ENCODE data around the gene SLC16A3. TPM values are rescaled to one million over a fixed set of nuclear protein-coding genes. Genes with fewer than 3 reads are reported as not detected.
A peak's percentile ranks its signal among the peaks of the same experiment; 100 is the strongest.

SLC16A3 gene
- total and polyA plus RNA-seq, 9 of the 15 experiments (the other 6 are each of a cell fraction or from before 2014, with no cell fraction given) = 0.11 to 5.4 (median 1.2) TPM; not detected in 2

- TF ChIP-seq KLF10 (CRISPR knock-in tag; IDR thresholded peaks at IDR 0.05) = no peak
- peak; percentile 50; the same call in 1 of the 2 replicates for TF ChIP-seq ZBTB7A (IDR thresholded peaks at IDR 0.05; ENCODE audit: borderline replicate concordance, control insufficient read depth, low read depth, low read length)
- TF ChIP-seq POLR3G (IDR thresholded peaks at IDR 0.05; ENCODE audit: extremely low read depth, insufficient read length, insufficient replicate concordance) = no peak
- TF ChIP-seq, protein P1, sequence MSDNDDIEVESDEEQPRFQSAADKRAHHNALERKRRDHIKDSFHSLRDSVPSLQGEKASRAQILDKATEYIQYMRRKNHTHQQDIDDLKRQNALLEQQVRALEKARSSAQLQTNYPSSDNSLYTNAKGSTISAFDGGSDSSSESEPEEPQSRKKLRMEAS (CRISPR knock-in tag; IDR thresholded peaks at IDR 0.05) = no peak
- TF ChIP-seq FOXA1 (IDR thresholded peaks at IDR 0.05; ENCODE audit: borderline replicate concordance) = no peak
- no peak for TF ChIP-seq HNRNPK (IDR thresholded peaks at IDR 0.05; ENCODE audit: low read depth, low read length, poor library complexity, severe bottlenecking)
- no peak for TF ChIP-seq ZNF146 (CRISPR knock-in tag; IDR thresholded peaks at IDR 0.05; ENCODE audit: unreplicated experiment)
- no peak for TF ChIP-seq ZNF561 (CRISPR knock-in tag; conservative IDR thresholded peaks at IDR 0.05)
- no peak for TF ChIP-seq HDGF (IDR thresholded peaks at IDR 0.05)
- TF ChIP-seq SRF (CRISPR knock-in tag; IDR thresholded peaks at IDR 0.05) = peak in 1 of 2 experiments; percentile 42; a peak in 1 of 4 replicates
- no peak for TF ChIP-seq ZNF347 (CRISPR knock-in tag; IDR thresholded peaks at IDR 0.05; ENCODE audit: low read depth)
- no peak for TF ChIP-seq ZC3H8 (IDR thresholded peaks at IDR 0.05)
- TF ChIP-seq HNRNPL (IDR thresholded peaks at IDR 0.05; ENCODE audit: low read depth, low read length) = peak; percentile 99
- 0 out of 2 replicates have a peak, but pooled peaks have one; percentile 58 for TF ChIP-seq POLR2G (IDR thresholded peaks at IDR 0.05; ENCODE audit: low read depth, low read length)
- no peak for TF ChIP-seq THRA (IDR thresholded peaks at IDR 0.05)
- no peak for TF ChIP-seq RBM39 (optimal IDR thresholded peaks at IDR 0.05; ENCODE audit: low read depth, low read length)
- peak; percentile 96 for TF ChIP-seq L3MBTL2 (IDR thresholded peaks at IDR 0.05)
- TF ChIP-seq GABPA (tag; conservative IDR thresholded peaks at IDR 0.05; ENCODE audit: low read depth) = no peak
- TF ChIP-seq ZC3H4 (CRISPR knock-in tag; IDR thresholded peaks at IDR 0.05; ENCODE audit: borderline replicate concordance) = 0 out of 2 replicates have a peak, but pooled peaks have one; percentile 20
- TF ChIP-seq HMGN3 (IDR thresholded peaks at IDR 0.05; ENCODE audit: borderline replicate concordance, extremely low read depth, insufficient read length, low read depth, low read length) = peak; percentile 36
- no peak for TF ChIP-seq PTTG1 (tag; IDR thresholded peaks at IDR 0.05; ENCODE audit: low read depth)
- TF ChIP-seq, protein P2, sequence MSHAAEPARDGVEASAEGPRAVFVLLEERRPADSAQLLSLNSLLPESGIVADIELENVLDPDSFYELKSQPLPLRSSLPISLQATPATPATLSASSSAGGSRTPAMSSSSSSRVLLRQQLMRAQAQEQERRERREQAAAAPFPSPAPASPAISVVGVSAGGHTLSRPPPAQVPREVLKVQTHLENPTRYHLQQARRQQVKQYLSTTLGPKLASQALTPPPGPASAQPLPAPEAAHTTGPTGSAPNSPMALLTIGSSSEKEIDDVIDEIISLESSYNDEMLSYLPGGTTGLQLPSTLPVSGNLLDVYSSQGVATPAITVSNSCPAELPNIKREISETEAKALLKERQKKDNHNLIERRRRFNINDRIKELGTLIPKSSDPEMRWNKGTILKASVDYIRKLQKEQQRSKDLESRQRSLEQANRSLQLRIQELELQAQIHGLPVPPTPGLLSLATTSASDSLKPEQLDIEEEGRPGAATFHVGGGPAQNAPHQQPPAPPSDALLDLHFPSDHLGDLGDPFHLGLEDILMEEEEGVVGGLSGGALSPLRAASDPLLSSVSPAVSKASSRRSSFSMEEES (CRISPR knock-in tag; IDR thresholded peaks at IDR 0.05) = no peak
- TF ChIP-seq, protein P3, sequence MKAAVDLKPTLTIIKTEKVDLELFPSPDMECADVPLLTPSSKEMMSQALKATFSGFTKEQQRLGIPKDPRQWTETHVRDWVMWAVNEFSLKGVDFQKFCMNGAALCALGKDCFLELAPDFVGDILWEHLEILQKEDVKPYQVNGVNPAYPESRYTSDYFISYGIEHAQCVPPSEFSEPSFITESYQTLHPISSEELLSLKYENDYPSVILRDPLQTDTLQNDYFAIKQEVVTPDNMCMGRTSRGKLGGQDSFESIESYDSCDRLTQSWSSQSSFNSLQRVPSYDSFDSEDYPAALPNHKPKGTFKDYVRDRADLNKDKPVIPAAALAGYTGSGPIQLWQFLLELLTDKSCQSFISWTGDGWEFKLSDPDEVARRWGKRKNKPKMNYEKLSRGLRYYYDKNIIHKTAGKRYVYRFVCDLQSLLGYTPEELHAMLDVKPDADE (conservative IDR thresholded peaks at IDR 0.05; ENCODE audit: control insufficient read depth, low read depth, low read length) = no peak
- TF ChIP-seq RUNX1 (IDR thresholded peaks at IDR 0.05; ENCODE audit: low read depth) = no peak
- TF ChIP-seq STAT5A (IDR thresholded peaks at IDR 0.05; ENCODE audit: borderline replicate concordance, low read length) = no peak
Measured at GRCh38 chr17:82236142-82236971, 7.5 kb downstream of the SLC16A3 start (continued).
